ENCODE results near the gene FAM149A.

The FAM149A gene

GRCh38 chr4:186144198-186144945 lies 39.9 kb downstream of the FAM149A start:
- Histone ChIP-seq H3F3A (ENCODE audit: low read depth) (no peaks in the 10 kb centered on the region), H3K4me3 (ENCODE audit: low read length, poor library complexity, severe bottlenecking) (no peak overlapping the region), H2AFZ (ENCODE audit: low read length) (no peak overlapping the region), H3K9ac (ENCODE audit: low read depth, low read length, poor library complexity, severe bottlenecking) (no peak overlapping the region), H3K36me3 (ENCODE audit: insufficient read depth, low read length) (no peaks in the 10 kb centered on the region), H4K20me1 (ENCODE audit: insufficient read depth, low read length, poor library complexity, severe bottlenecking) (no peaks in the 10 kb centered on the region), H3K9me3 (ENCODE audit: insufficient read depth, low read depth, low read length) (no peaks in the 10 kb centered on the region), H3K4me1 (ENCODE audit: insufficient read depth, low read length, poor library complexity, severe bottlenecking) (no peaks in the 10 kb centered on the region), H3K79me2 (ENCODE audit: insufficient read depth, low read length) (no peaks in the 10 kb centered on the region), H3K9me2 (replicated peaks; ENCODE audit: low read depth, low read length) (no peaks in the 10 kb centered on the region), H3K4me2 (ENCODE audit: low read depth, low read length, poor library complexity, severe bottlenecking) (no peak overlapping the region), H3K27me3 (ENCODE audit: insufficient read depth, low read length, poor library complexity, severe bottlenecking) (no peaks in the 10 kb centered on the region)
- TF ChIP-seq CTCF (conservative IDR thresholded peaks at IDR 0.05; ENCODE audit: low read length) (no peak), EZH2phosphoT487 (IDR thresholded peaks at IDR 0.05; ENCODE audit: borderline replicate concordance) (no peak)

GRCh38 chr4:186144946-186145569 lies 40.6 kb downstream of the FAM149A start:
- H3K9ac ChIP-seq (ENCODE audit: low read depth, low read length, poor library complexity, severe bottlenecking) = no peak overlapping the region
- H2AFZ ChIP-seq (ENCODE audit: low read length) = no peak overlapping the region
- H3K79me2 ChIP-seq (ENCODE audit: insufficient read depth, low read length) = no peaks in the 10 kb centered on the region
- H3K4me2 ChIP-seq (ENCODE audit: low read depth, low read length, poor library complexity, severe bottlenecking) = no peak overlapping the region
- H3K4me3 ChIP-seq (ENCODE audit: low read length, poor library complexity, severe bottlenecking) = no peak overlapping the region
- H3F3A ChIP-seq (ENCODE audit: low read depth) = no peaks in the 10 kb centered on the region
- no peaks in the 10 kb centered on the region for H3K27me3 ChIP-seq (ENCODE audit: insufficient read depth, low read length, poor library complexity, severe bottlenecking)
- H3K9me3 ChIP-seq (ENCODE audit: insufficient read depth, low read depth, low read length) = no peaks in the 10 kb centered on the region
- H3K36me3 ChIP-seq (ENCODE audit: insufficient read depth, low read length) = no peaks in the 10 kb centered on the region
- no peaks in the 10 kb centered on the region for H3K9me2 ChIP-seq (replicated peaks; ENCODE audit: low read depth, low read length)
- TF ChIP-seq CTCF (conservative IDR thresholded peaks at IDR 0.05; ENCODE audit: low read length) (no peak), EZH2phosphoT487 (IDR thresholded peaks at IDR 0.05; ENCODE audit: borderline replicate concordance) (no peak)
- H4K20me1 ChIP-seq (ENCODE audit: insufficient read depth, low read length, poor library complexity, severe bottlenecking) = no peaks in the 10 kb centered on the region
- no peaks in the 10 kb centered on the region for H3K4me1 ChIP-seq (ENCODE audit: insufficient read depth, low read length, poor library complexity, severe bottlenecking)

DNA sequence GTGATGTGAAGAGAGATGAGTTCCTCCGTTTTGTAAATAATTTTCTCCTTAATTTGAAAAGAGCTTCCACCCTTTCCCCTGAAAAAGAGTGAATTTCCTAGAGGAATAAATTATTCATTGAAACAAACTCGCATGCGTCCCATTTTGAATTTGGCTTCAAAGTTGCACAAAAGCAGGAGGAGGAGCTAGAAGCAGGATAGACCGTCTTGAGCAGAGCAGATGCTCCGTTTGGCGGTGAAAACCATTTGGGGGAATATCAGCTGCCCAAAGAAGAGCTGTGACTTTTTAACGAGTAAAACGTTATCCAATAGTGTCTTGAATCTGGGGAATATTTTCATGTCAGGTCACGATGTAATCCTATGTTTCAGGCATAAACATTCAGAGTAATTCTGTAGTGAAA lies 42.0 kb downstream of the FAM149A start:
- H3K27me3 ChIP-seq (ENCODE audit: insufficient read depth, low read length, poor library complexity, severe bottlenecking) = no peaks in the 10 kb centered on the region
- H3K9me2 ChIP-seq (replicated peaks; ENCODE audit: low read depth, low read length) = no peaks in the 10 kb centered on the region
- no peak overlapping the region for H3K4me2 ChIP-seq (ENCODE audit: low read depth, low read length, poor library complexity, severe bottlenecking)
- no peaks in the 10 kb centered on the region for H3K36me3 ChIP-seq (ENCODE audit: insufficient read depth, low read length)
- H4K20me1 ChIP-seq (ENCODE audit: insufficient read depth, low read length, poor library complexity, severe bottlenecking) = no peaks in the 10 kb centered on the region
- no peak overlapping the region for H2AFZ ChIP-seq (ENCODE audit: low read length)
- no peak for TF ChIP-seq EZH2phosphoT487 (IDR thresholded peaks at IDR 0.05; ENCODE audit: borderline replicate concordance)
- TF ChIP-seq CTCF (conservative IDR thresholded peaks at IDR 0.05; ENCODE audit: low read length) = no peak
- H3K4me1 ChIP-seq (ENCODE audit: insufficient read depth, low read length, poor library complexity, severe bottlenecking) = no peaks in the 10 kb centered on the region
- H3K4me3 ChIP-seq (ENCODE audit: low read length, poor library complexity, severe bottlenecking) = no peak overlapping the region
- no peaks in the 10 kb centered on the region for H3K79me2 ChIP-seq (ENCODE audit: insufficient read depth, low read length)
- H3F3A ChIP-seq (ENCODE audit: low read depth) = no peaks in the 10 kb centered on the region
- no peaks in the 10 kb centered on the region for H3K9me3 ChIP-seq (ENCODE audit: insufficient read depth, low read depth, low read length)
- H3K9ac ChIP-seq (ENCODE audit: low read depth, low read length, poor library complexity, severe bottlenecking) = no peak overlapping the region

Measured in Loucy (cell line).